BLaER1 (cell line): ENCODE data around the gene KCNQ1OT1.

Experiments used
- H3K27ac ChIP-seq: shearing (Covaris generic); formaldehyde crosslinking; 2 replicates; pipeline ENCODE4 v1.8.1; 2022
- H3K27me3 ChIP-seq: shearing (Covaris generic); formaldehyde crosslinking; 2 replicates; pipeline ENCODE4 v1.8.1; 2022
- H3K36me3 ChIP-seq: shearing (Covaris generic); formaldehyde crosslinking; 2 replicates; pipeline ENCODE4 v1.8.1; 2022
- H3K4me1 ChIP-seq: shearing (Covaris generic); formaldehyde crosslinking; 2 replicates; pipeline ENCODE4 v1.8.1; 2022
- H3K4me2 ChIP-seq: shearing (Covaris generic); formaldehyde crosslinking; 2 replicates; pipeline ENCODE4 v1.8.1; 2022
- H3K4me3 ChIP-seq: shearing (Covaris generic); formaldehyde crosslinking; 2 replicates; pipeline ENCODE4 v1.8.1; 2022
- H3K9ac ChIP-seq: shearing (Covaris generic); formaldehyde crosslinking; 2 replicates; pipeline ENCODE4 v1.8.1; 2022
- H3K9me3 ChIP-seq: shearing (Covaris generic); formaldehyde crosslinking; 2 replicates; pipeline ENCODE4 v1.8.1; 2022
- H4K20me1 ChIP-seq: shearing (Covaris generic); formaldehyde crosslinking; 2 replicates; pipeline ENCODE4 v1.8.1; 2022
- Cebpa-rat ChIP-seq: shearing (Covaris generic); IDR thresholded peaks from 2 replicates; pipeline ENCODE4 v1.8.1; 2022

Gene KCNQ1OT1

DNA sequence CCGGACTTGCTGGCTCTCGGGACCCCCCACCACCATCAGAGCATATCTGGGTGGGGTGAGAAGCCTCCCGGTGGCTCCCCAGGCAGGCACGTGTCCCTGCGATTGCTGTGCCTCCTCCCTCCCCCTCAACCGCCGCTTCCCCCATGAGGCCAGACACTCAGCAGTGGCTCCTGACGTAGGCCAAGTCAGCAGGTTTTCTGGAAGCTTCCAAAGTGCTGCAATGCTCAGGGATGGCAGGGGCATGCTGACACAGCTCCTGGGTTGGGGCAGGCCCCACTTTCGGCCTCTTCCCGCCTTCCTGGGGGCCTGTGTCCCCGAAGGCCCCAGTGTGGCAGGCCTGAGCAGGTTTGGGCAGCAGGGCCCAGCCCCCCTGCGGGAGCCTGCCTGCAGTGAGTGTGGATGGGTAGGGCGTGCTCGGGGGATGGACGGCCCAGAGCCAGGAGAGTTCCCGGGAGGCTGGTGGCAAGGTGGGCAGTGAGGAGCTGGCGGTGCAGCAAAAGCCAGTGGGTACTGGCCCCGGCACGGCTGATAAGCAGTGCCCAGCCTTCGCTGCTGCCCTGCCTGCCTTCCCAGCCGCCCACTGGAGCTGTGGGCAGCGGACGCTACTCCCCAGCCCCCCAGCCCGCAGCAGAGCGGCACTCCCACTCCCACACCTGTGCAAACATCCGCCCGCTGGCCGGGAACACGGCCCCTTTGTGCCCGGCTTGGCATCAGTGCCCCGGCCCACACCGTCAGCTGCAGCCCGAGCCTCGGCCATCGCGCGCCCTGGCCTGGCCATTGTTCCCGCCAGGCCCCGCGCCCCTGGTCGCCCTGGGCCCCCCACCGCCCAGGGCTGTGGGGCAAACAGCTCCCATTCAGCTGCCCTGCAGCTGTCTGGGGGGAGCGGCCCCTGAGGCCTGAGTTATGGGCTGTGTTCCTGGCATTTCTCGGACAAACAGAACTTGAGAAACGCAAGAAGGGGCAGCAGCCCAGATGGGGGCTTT lies 125.0 kb downstream of the KCNQ1OT1 start:
- H3K9me3 ChIP-seq = no peaks in the 10 kb centered on the region
- no peaks in the 10 kb centered on the region for H4K20me1 ChIP-seq
- peak overlapping the region; percentile 34; the same call in 1 of the 2 replicates for H3K9ac ChIP-seq
- H3K27me3 ChIP-seq = no peaks in the 10 kb centered on the region
- H3K27ac ChIP-seq = peak overlapping the region; percentile 76
- peak overlapping the region; percentile 72 for H3K4me2 ChIP-seq
- no peaks in the 10 kb centered on the region for H3K36me3 ChIP-seq
- peaks cover 66% of the 10 kb centered on the region for H3K4me1 ChIP-seq
- no peak overlapping the region for H3K4me3 ChIP-seq
- TF ChIP-seq Cebpa-rat = no peak

DNA sequence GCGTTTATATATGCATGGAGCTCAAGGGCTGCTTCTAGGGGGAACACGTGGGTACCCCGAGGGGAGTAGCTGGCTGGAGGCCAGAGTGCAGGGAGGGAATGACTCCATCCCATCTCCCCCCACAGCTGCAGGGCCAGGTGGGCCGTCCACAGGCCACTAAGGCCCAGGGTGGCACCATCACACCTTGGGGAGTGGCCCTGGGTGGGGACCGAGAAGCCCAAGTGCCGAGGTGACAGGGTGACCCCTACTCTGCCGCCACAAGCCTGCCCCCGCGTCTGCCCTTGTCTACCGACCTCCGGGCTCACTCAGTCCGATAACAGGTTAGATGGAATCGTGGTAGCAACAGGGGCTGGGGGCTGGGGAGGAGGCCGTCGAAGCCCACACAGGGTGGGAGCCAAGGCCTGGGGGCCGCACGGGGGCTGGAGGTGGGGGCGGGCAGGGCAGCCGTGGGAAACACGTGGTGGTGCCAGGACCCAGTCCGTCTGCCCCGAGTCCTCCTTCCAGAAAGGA lies 125.7 kb downstream of the KCNQ1OT1 start:
- Histone ChIP-seq H3K27me3 (no peaks in the 10 kb centered on the region), H3K4me2 (peak overlapping the region; percentile 72), H4K20me1 (no peaks in the 10 kb centered on the region), H3K36me3 (no peaks in the 10 kb centered on the region), H3K9ac (peak overlapping the region; percentile 62), H3K27ac (peak overlapping the region; percentile 76), H3K4me3 (no peak overlapping the region), H3K9me3 (no peaks in the 10 kb centered on the region), H3K4me1 (peaks cover 74% of the 10 kb centered on the region)
- TF ChIP-seq Cebpa-rat = no peak

DNA sequence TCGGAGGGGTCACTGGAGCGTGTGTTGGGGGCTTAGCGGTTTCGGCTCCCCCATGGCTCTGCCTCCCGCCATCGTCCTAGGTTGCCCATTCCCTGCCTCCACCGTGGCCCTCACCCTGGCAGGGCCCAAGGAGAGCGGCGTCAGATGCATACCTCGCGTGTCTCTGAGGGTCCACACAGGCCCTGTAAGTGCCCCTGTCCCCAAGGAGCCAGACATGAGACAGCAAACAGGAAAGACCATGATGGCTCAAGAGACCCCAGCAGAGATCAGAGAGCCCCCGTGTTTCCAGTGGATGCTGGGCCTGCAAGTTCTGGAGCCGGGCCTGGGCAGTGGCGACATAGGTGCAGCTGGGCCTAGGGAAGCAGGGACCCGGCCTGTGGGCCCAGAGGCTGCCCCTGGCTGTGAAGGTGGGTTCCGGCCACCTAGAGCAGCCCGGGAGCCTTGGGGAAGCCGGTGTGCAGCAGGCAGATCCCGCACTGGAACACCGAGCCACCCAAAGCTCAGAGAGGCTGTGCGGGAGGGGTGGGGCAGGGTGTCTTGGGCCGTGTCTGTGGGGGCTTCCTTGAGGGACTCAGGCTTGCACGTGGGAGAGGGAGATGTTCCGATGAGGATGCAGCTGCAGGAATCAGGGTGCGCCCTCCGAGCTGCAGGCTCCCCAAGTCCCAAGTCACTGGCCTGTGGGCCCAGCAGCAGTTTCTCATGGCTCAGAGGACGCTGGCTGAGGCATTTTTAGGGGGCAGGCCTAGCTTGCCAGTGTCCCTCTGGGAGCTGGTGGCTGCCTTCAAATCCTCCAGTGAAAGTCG lies 126.4 kb downstream of the KCNQ1OT1 start:
- Histone ChIP-seq H3K4me2 (peak overlapping the region; percentile 72), H3K27me3 (no peaks in the 10 kb centered on the region), H3K9me3 (no peaks in the 10 kb centered on the region), H3K4me3 (no peak overlapping the region), H3K4me1 (peaks cover 77% of the 10 kb centered on the region), H4K20me1 (no peaks in the 10 kb centered on the region), H3K9ac (peak overlapping the region; percentile 62), H3K36me3 (no peaks in the 10 kb centered on the region), H3K27ac (peak overlapping the region; percentile 76)
- TF ChIP-seq Cebpa-rat = no peak

GRCh38 chr11:2572491-2573239 lies 127.1 kb downstream of the KCNQ1OT1 start:
- Histone ChIP-seq H3K36me3 (no peaks in the 10 kb centered on the region), H3K4me3 (no peak overlapping the region), H3K9ac (no peak overlapping the region; the same call in 1 of the 2 replicates), H4K20me1 (no peaks in the 10 kb centered on the region), H3K4me2 (no peak overlapping the region), H3K27ac (peak overlapping the region; percentile 76; the same call in 1 of the 2 replicates), H3K9me3 (no peaks in the 10 kb centered on the region), H3K27me3 (no peaks in the 10 kb centered on the region), H3K4me1 (peaks cover 73% of the 10 kb centered on the region)
- no peak for TF ChIP-seq Cebpa-rat

DNA sequence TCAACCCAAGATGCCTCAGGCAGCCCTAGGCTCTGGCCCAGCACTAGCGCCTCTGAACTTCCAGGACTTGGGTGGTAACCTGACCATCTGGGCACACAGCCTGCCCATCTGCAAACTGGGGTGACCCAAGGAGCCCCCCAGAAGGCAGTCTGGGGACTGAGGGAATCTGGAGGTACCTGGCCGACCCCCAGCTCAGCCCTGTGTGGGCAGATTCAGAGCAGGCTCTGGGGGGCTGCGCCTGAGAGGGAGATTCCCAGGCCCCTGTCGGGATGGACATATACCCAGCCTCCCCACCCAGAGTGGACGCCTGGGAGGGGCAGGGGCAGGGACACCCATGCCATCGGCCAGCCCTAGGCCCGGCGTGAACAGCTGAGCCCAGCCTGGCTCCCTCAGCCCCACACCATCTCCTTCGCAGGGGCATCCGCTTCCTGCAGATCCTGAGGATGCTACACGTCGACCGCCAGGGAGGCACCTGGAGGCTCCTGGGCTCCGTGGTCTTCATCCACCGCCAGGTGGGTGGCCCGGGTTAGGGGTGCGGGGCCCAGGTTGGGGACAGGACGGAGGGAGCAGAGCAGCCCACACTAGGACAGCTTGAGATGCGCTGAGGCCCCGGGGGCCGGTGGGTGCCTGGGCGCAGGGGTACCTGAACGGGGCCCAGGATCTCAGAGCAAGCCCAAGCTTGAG lies 128.1 kb downstream of the KCNQ1OT1 start:
- no peak overlapping the region for H3K9ac ChIP-seq
- no peaks in the 10 kb centered on the region for H3K27me3 ChIP-seq
- H3K4me2 ChIP-seq = no peak overlapping the region
- H3K9me3 ChIP-seq = no peaks in the 10 kb centered on the region
- no peaks in the 10 kb centered on the region for H3K36me3 ChIP-seq
- H3K4me1 ChIP-seq = peaks cover 72% of the 10 kb centered on the region
- H4K20me1 ChIP-seq = no peaks in the 10 kb centered on the region
- H3K27ac ChIP-seq = 0 out of 2 replicates have a peak overlapping the region, but pooled peaks have one; percentile 6
- H3K4me3 ChIP-seq = no peak overlapping the region
- no peak for TF ChIP-seq Cebpa-rat

DNA sequence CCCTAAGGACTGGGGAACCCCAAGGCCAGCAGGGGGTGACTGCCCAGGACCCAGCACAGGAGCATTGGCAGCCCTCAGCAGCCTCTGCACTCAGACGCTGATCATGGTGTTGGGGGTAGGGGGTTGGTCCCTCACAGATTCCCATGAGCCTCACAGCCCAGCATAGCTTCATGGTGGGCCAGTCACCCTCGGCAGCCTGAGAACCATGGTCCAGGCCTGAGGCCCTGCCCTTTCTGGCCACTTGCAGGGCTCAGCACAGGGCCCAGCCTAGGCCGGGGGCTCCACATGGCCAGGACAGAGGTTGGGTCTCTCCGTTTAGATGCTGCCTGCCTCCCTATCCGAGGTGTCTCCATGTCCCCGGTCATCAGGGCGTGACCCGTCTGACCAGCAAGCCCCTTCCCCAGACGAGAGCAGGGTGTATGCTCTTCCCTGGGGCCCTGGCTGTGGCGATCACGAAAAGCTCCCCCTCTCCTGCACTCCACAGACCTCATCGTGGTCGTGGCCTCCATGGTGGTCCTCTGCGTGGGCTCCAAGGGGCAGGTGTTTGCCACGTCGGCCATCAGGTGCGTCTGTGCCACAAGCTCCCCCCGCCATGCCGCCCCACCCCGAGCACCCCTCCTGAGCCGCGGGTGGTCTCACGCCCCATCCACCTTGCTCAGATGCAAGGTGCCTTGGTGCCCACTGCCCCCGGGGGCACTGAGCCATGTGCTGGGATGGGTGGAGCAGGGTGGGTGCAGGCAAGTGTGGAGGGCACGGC lies 128.8 kb downstream of the KCNQ1OT1 start:
- no peaks in the 10 kb centered on the region for H3K9me3 ChIP-seq
- peaks cover 72% of the 10 kb centered on the region for H3K4me1 ChIP-seq
- no peak for TF ChIP-seq Cebpa-rat
- H3K36me3 ChIP-seq = no peaks in the 10 kb centered on the region
- peak overlapping the region; percentile 80 for H3K4me2 ChIP-seq
- no peak overlapping the region for H3K27ac ChIP-seq
- H3K9ac ChIP-seq = no peak overlapping the region
- H3K27me3 ChIP-seq = no peaks in the 10 kb centered on the region
- H3K4me3 ChIP-seq = no peak overlapping the region
- H4K20me1 ChIP-seq = no peaks in the 10 kb centered on the region

GRCh38 chr11:2570211-2570811 lies 129.5 kb downstream of the KCNQ1OT1 start:
- no peak overlapping the region for H3K4me3 ChIP-seq
- H3K4me2 ChIP-seq = peak overlapping the region; percentile 80
- no peaks in the 10 kb centered on the region for H3K36me3 ChIP-seq
- peak overlapping the region; percentile 59 for H3K27ac ChIP-seq
- no peaks in the 10 kb centered on the region for H3K9me3 ChIP-seq
- no peaks in the 10 kb centered on the region for H3K27me3 ChIP-seq
- TF ChIP-seq Cebpa-rat = no peak
- 0 out of 2 replicates have a peak overlapping the region, but pooled peaks have one; percentile 6 for H3K9ac ChIP-seq
- no peaks in the 10 kb centered on the region for H4K20me1 ChIP-seq
- peaks cover 72% of the 10 kb centered on the region for H3K4me1 ChIP-seq

DNA sequence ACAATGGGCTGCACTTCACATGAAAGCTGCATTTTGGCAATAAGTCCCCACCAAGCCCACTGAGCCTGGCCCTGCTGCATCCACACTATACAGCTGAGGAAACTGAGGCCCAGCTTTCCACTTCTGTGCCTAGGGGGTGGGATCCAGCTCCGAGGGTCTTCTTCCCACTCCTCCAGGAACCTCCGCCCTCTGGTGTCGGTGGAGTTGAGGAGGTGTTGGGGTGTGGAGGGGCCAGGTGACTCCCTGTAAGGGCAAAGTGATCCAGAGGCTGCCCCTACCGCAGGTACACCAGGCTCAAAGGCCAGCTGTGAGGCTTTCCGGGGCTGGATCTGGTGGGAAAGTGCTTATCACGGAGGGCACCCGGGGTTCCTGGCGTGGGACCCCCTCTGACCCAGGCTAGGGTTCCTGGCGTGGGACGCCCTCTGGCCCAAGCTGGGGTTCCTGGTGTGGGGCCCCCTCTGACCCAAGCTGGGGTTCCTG lies 130.0 kb downstream of the KCNQ1OT1 start:
- no peaks in the 10 kb centered on the region for H3K36me3 ChIP-seq
- H4K20me1 ChIP-seq = no peaks in the 10 kb centered on the region
- H3K4me1 ChIP-seq = peaks cover 69% of the 10 kb centered on the region
- H3K4me2 ChIP-seq = peak overlapping the region; percentile 80
- H3K27me3 ChIP-seq = no peaks in the 10 kb centered on the region
- H3K4me3 ChIP-seq = no peak overlapping the region
- no peaks in the 10 kb centered on the region for H3K9me3 ChIP-seq
- H3K27ac ChIP-seq = peak overlapping the region; percentile 59
- H3K9ac ChIP-seq = 0 out of 2 replicates have a peak overlapping the region, but pooled peaks have one; percentile 6
- no peak for TF ChIP-seq Cebpa-rat
